ENCODE measurements around the gene KDM4D. TPM values are rescaled to one million over a fixed set of nuclear protein-coding genes. Genes with fewer than 3 reads are reported as not detected.

The KDM4D gene
- 0.50 and 0.53 TPM in 2 replicates for total RNA-seq

GRCh38 chr11:94973099-94973968, at the start of gene KDM4D, which contains the start of gene CWC15:
Gene KDM4D (plus strand): TSS chr11:94973709. CDS start chr11:94997373, 23,664 bp downstream.
Gene CWC15 (minus strand): TSS chr11:94973556. CDS start chr11:94972185, 1,371 bp downstream.

GRCh38 chr11:95024958-95025357, 51.4 kb downstream of the KDM4D start, which contains the start of gene KDM4E:
Gene KDM4E (plus strand): TSS chr11:95025258. CDS start chr11:95025558, 300 bp downstream.

Other genes starting within 250 kb of the KDM4D start
- gene AMOTL1, start 205.4 kb upstream of the KDM4D start, total RNA-seq = 40.8 and 55.1 TPM in 2 replicates
- gene CWC15, start 153 bp upstream of the KDM4D start, total RNA-seq = 41.4 and 49.9 TPM in 2 replicates
- not detected in 2 replicates for gene KDM4E, start 51.5 kb downstream of the KDM4D start, total RNA-seq
- not detected in 2 replicates for gene KDM4F, start 75.7 kb downstream of the KDM4D start, total RNA-seq
- 15.6 and 16.8 TPM in 2 replicates for gene SRSF8, start 93.2 kb downstream of the KDM4D start, total RNA-seq
- gene ENDOD1, start 116.1 kb downstream of the KDM4D start, total RNA-seq = 109 and 125 TPM in 2 replicates